Subcutaneous abdominal adipose tissue (tissue), 5 donors: ENCODE results near the gene PAPPA2.
"Not testable (repeated sequence)": the region's sequence is repeated elsewhere in the genome, so short reads cannot be mapped to it uniquely, and the experiment has no call there.

Source experiments
- H3K27ac ChIP-seq: one replicate; pipeline ENCODE4 v1.7.0; 2013; ENCODE audit warnings: low read depth, mild to moderate bottlenecking, inconsistent platforms, low read length, moderate library complexity
- H3K27me3 ChIP-seq, 5 donors: one replicate each; pipeline ENCODE4 v1.7.0; 2013; ENCODE audit warnings: low read length in 5 of 5, inconsistent platforms in 1 of 5; ENCODE audit not compliant: control insufficient read depth in 5 of 5, insufficient read depth in 4 of 5
- H3K36me3 ChIP-seq, 5 donors: one replicate each; pipeline ENCODE4 v1.7.0; 2013; ENCODE audit warnings: low read length in 5 of 5; ENCODE audit not compliant: control insufficient read depth in 5 of 5, insufficient read depth in 5 of 5
- H3K4me1 ChIP-seq, 5 donors: one replicate each; pipeline ENCODE4 v1.7.0; 2013; ENCODE audit warnings: low read length in 5 of 5, mild to moderate bottlenecking in 3 of 5, moderate library complexity in 1 of 5; ENCODE audit not compliant: control insufficient read depth in 5 of 5, insufficient read depth in 5 of 5
- H3K4me3 ChIP-seq, 5 donors: one replicate each; pipeline ENCODE4 v1.7.0; 2013; ENCODE audit warnings: low read length in 5 of 5, low read depth in 1 of 5
- H3K9ac ChIP-seq, 5 donors: one replicate each; pipeline ENCODE4 v1.7.0; 2013; ENCODE audit warnings: low read length in 5 of 5, mild to moderate bottlenecking in 4 of 5, moderate library complexity in 3 of 5
- H3K9me3 ChIP-seq, 5 donors: one replicate each; pipeline ENCODE4 v1.7.0; 2013; ENCODE audit warnings: low read length in 5 of 5; ENCODE audit not compliant: control insufficient read depth in 5 of 5
- donor health status: healthy.
- donor health status: healthy.
- donor health status: healthy.
- donor health status: healthy.
- donor health status: healthy.

PAPPA2 gene

GRCh38 chr1:176462674-176463378 is at the start of gene PAPPA2:
Gene PAPPA2, plus strand, starts transcription at chr1:176463175. Its CDS starts 93,148 bp downstream, at chr1:176556323.
- Histone ChIP-seq H3K4me1 (no peaks in the 10 kb centered on the region), H3K36me3 (no peaks in the 10 kb centered on the region), H3K4me3 (no peak within 1 kb of the TSS), H3K27me3 (no peaks in the 10 kb centered on the region), H3K27ac (no peak within 1 kb of the TSS), H3K9ac (no peak within 1 kb of the TSS), H3K9me3 (peaks cover 0 to 4% (median 0%) of the 10 kb centered on the region in 5 donors)

- no peak overlapping the region for H3K4me3 ChIP-seq
- H3K27me3 ChIP-seq, result no peaks in the 10 kb centered on the region
- H3K4me1 ChIP-seq, result no peaks in the 10 kb centered on the region
- no peaks in the 10 kb centered on the region for H3K36me3 ChIP-seq
- H3K9me3 ChIP-seq, result no peaks in the 10 kb centered on the region
- no peak overlapping the region for H3K27ac ChIP-seq
- H3K9ac ChIP-seq, result no peak overlapping the region
Observed at GRCh38 chr1:176416777-176417176, 46.2 kb upstream of the PAPPA2 start.

GRCh38 chr1:176419608-176420007 is 43.4 kb upstream of the PAPPA2 start:
- not testable (repeated sequence) for H3K27me3 ChIP-seq, H3K9ac ChIP-seq, H3K4me1 ChIP-seq, H3K27ac ChIP-seq, H3K4me3 ChIP-seq, H3K36me3 ChIP-seq
- peaks cover 0 to 14% (median 0%) of the 10 kb centered on the region in 5 donors for H3K9me3 ChIP-seq

GRCh38 chr1:176434234-176434633 is 28.7 kb upstream of the PAPPA2 start:
- no peak overlapping the region for H3K9ac ChIP-seq
- no peaks in the 10 kb centered on the region for H3K27me3 ChIP-seq
- H3K9me3 ChIP-seq, result no peaks in the 10 kb centered on the region
- no peak overlapping the region for H3K27ac ChIP-seq
- H3K4me1 ChIP-seq, result no peaks in the 10 kb centered on the region
- no peak overlapping the region for H3K4me3 ChIP-seq
- no peaks in the 10 kb centered on the region for H3K36me3 ChIP-seq

- Histone ChIP-seq H3K27ac (no peak overlapping the region), H3K4me3 (no peak overlapping the region), H3K27me3 (no peaks in the 10 kb centered on the region), H3K4me1 (no peaks in the 10 kb centered on the region), H3K9ac (no peak overlapping the region), H3K9me3 (no peaks in the 10 kb centered on the region), H3K36me3 (no peaks in the 10 kb centered on the region)
Observed at GRCh38 chr1:176436251-176436650, 26.7 kb upstream of the PAPPA2 start.

- Histone ChIP-seq H3K4me3 (no peak overlapping the region), H3K9ac (no peak overlapping the region), H3K4me1 (no peaks in the 10 kb centered on the region), H3K27ac (no peak overlapping the region), H3K36me3 (no peaks in the 10 kb centered on the region), H3K9me3 (no peaks in the 10 kb centered on the region), H3K27me3 (no peaks in the 10 kb centered on the region)
Observed at GRCh38 chr1:176440176-176440575, 22.8 kb upstream of the PAPPA2 start.

GRCh38 chr1:176444286-176444685 is 18.7 kb upstream of the PAPPA2 start:
- no peaks in the 10 kb centered on the region for H3K9me3 ChIP-seq
- H3K27me3 ChIP-seq, result no peaks in the 10 kb centered on the region
- H3K27ac ChIP-seq, result no peak overlapping the region
- no peak overlapping the region for H3K9ac ChIP-seq
- H3K4me3 ChIP-seq, result no peak overlapping the region
- H3K36me3 ChIP-seq, result no peaks in the 10 kb centered on the region
- H3K4me1 ChIP-seq, result no peaks in the 10 kb centered on the region

GRCh38 chr1:176445402-176445801 is 17.6 kb upstream of the PAPPA2 start:
- no peak overlapping the region for H3K9ac ChIP-seq
- no peak overlapping the region for H3K27ac ChIP-seq
- no peak overlapping the region for H3K4me3 ChIP-seq
- no peaks in the 10 kb centered on the region for H3K36me3 ChIP-seq
- H3K9me3 ChIP-seq, result no peaks in the 10 kb centered on the region
- H3K27me3 ChIP-seq, result no peaks in the 10 kb centered on the region
- no peaks in the 10 kb centered on the region for H3K4me1 ChIP-seq

GRCh38 chr1:176448340-176448739 is 14.6 kb upstream of the PAPPA2 start:
- Histone ChIP-seq H3K27ac (no peak overlapping the region), H3K9me3 (peaks cover 0 to 9% (median 3%) of the 10 kb centered on the region in 5 donors), H3K4me3 (no peak overlapping the region), H3K27me3 (no peaks in the 10 kb centered on the region), H3K4me1 (no peaks in the 10 kb centered on the region), H3K36me3 (no peaks in the 10 kb centered on the region), H3K9ac (no peak overlapping the region)

- Histone ChIP-seq H3K9me3 (peaks cover 0 to 9% (median 3%) of the 10 kb centered on the region in 5 donors), H3K27ac (no peak overlapping the region), H3K4me3 (no peak overlapping the region), H3K27me3 (no peaks in the 10 kb centered on the region), H3K9ac (no peak overlapping the region), H3K4me1 (no peaks in the 10 kb centered on the region), H3K36me3 (no peaks in the 10 kb centered on the region)
Observed at GRCh38 chr1:176450526-176450925, 12.4 kb upstream of the PAPPA2 start.
